ENCODE measurements around the gene CNRIP1.
A peak's percentile ranks its signal among the peaks of the same experiment; 100 is the strongest.

CNRIP1 gene

DNA sequence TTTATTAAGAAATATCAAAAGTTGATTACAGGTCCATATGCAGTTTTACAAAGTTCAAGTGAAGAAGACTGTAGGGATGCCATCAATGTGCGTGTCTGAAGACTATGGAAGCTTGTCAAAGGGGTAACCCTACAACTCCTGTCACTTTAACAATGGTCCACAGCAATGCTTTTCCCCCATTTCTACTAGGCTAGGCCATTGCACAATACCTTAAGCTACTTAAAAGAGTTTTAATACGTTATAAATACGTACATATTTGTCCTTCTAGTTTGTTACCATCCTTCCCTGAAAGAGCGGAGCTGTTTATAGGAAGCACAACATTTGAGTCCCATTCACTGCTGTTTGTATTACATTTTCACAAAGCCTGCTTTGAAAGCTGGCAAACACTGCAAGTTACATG is 26.7 kb downstream of the CNRIP1 start:
- FAIRE-seq: no peak
- DNase-seq (ENCODE audit: low spot score): no peak

DNA sequence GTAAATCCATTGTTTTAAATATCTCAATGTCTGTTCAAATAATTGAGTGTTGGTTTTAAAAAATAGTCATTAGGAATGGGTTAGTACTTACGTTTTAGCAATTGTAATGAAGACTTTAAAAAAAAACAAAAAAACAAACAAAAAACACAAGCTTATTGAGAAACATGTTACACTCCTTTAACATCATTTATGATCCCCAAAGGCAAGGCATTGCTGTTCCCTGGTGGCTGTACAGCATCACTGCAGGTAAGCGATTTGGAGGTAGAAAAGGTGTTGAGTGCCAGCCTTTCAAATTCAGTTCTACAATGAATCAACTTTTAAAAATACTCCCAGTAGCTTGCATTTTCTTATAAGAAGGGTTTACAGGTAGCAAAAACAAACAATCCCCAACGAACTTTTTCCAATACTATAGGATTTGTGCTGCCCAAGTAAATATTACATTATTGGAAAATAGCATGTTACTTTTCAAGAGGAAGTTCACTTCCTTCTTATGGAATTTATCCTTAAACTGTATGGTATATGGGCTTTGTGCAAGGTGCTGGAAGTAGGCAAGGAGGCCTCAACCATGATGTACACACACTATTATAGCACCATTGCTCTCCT is 27.5 kb downstream of the CNRIP1 start:
- FAIRE-seq (peak; percentile 38), DNase-seq (ENCODE audit: low spot score) (no peak)

DNA sequence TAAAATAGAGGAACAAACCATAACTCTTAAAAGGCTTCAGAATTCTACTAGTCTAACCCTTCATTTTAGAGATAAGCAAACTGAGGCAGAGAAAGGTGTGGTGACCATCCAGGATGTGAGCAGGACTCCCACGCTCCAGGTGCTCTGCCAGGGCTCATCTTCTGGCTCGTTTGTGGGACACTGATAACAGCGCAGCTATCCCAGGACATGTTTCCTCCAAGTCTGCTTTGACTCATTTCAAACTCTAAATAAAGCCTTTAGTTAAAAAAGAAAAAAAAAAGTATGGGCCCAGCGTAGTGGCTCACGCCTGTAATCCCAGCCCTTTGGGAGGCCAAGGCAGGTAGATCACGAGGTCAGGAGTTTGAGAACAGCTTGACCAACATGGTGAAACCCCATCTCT is 28.4 kb downstream of the CNRIP1 start:
- DNase-seq (ENCODE audit: low spot score) (no peak), FAIRE-seq (no peak)

DNA sequence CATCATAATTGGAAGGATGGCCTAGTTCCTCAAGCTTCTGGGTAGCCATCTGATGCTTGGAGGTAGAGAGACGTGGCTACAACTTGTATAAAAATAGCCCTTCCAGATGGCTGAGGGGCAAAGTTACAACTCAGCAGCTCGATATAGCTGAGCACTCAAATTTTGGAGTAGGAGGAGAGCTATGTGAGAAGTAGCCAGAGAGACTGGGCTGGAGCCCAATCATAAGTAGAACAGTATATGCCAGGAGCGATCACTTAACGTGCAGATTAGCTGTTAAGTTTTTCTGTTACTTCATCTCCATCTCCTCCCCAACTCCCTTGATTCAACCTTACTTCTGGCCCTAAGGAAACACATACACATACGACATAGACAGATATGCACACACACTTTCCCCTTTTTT is 28.8 kb downstream of the CNRIP1 start:
- FAIRE-seq (no peak), DNase-seq (ENCODE audit: low spot score) (no peak)

DNA sequence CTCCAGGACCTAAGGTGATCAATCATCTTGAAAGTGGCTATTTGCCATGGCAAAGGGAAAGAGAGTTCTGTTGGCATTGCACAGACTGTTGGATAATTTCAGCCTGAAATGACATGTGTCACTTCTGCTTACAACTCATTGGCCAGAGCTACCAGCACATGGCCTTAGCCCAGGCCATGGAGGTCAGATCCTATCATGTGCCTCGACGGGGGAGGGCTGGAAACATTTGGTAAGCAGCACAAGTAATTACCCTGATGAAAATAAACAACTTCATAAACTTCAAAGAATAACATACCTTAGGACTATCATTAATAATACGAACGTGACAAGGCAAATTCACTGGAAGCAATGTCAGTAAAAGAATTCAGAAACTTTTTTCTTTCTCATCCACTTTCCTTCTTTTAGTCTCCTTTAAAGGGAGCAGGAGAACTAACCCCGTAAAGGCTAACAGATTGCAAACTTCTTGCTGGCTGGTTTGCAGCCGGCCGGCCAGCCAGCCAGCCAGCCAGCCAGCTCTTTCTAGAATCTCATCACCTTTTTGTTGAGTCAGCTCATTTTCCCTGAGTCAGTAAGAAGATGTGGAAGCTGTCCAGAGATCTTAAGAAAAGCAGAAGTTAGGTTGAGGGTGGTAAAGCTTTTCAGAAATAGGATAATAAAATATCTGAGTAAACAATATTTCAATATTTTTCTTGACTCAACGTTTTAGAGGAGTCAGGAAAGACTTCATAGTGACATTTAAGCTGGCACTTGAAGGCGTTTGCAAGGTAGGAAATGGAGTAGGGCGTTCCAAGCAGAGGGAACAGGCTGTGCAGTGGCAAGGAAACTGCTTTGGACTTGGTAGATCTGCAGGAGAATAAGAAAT is 31.9 kb downstream of the CNRIP1 start:
- DNase-seq (ENCODE audit: low spot score) (no peak), FAIRE-seq (no peak)

DNA sequence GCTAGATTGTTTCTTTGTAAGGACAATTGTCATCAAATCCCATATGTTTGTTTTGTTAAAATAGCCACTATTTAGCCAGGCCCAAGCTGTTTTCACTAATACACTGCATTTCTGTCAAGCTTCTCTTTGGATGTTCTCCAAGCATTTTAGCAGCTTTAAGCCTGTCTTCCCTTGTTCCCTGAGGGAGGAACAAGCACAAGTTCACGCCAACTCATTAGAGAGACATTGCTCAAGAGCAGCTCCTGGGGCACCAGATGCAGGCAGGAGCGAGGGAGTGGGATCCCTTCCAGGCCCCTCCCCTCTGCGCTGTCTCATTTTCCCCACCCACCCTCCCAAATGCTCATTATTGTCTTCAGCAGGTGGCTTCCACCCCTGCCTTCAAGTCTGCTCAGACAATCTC is 34.9 kb downstream of the CNRIP1 start:
- no peak for DNase-seq (ENCODE audit: low spot score)
- no peak for FAIRE-seq

DNA sequence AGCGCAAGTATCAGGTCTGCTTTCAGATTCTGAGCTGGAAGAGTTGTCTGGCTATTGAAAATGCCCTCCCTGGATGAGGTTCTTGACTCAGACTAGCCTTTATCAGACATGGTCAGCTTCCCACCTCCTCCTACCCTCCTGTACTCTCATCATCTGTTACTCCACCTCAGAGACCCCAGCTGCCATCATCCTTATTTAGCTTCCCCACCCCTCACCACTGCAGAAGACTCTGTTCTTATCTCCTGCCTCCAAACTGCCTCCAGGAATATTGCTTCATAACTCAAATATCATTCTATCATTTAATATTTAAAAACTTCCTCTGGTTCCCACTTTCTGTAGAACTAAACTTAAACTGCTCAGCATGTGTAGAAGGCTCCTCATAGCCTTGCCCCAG is 36.3 kb downstream of the CNRIP1 start:
- FAIRE-seq: no peak
- DNase-seq (ENCODE audit: low spot score): no peak

DNA sequence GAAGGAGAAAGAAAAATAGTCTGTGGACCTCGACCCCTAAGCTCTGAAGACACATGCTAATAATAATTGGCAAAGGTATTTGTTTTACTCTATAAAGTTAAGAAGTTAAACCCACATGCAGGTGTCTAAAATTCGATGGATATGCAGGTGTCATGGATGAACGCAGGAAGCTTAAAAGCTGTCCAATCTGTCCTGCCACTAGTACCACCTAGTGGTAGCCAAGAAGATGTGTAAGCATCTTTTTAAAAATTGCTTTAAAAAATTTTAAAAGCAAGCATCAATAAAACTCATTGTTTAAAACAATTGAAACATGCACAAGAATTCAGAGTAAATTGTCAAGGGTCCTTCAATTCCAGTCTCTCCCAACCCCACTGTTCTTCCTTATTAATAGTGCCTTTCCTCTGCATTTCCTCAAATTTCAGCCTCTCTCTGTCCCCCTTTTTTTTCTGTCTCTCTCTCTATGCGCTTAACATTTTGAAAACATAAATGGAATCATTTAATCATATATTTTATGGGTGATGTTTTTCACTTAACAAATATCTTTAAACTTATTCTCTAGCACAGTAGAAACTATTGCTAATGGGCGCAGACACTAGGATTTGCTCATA is 36.8 kb downstream of the CNRIP1 start:
- peak; percentile 80 for FAIRE-seq
- peak; percentile 30 for DNase-seq (ENCODE audit: low spot score)

DNA sequence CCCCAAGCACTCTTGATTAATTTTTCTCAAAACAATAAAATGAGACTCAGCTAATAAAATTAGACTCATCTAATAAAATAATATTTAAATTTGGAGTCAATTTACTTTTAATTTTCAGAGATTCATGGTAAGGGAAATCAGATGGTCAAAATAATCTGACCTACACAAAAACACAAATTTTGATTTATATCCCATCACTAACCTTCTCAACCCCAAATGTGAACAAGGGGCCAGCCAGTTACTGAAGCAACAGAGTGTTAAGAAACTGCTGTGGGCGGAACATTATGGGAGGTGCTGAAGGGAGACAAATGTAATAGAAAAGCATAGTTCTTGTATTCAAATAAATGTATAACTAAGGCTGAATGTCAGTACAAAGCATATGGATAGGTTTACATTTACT is 39.0 kb downstream of the CNRIP1 start:
- DNase-seq (ENCODE audit: low spot score): no peak
- FAIRE-seq: no peak

DNA sequence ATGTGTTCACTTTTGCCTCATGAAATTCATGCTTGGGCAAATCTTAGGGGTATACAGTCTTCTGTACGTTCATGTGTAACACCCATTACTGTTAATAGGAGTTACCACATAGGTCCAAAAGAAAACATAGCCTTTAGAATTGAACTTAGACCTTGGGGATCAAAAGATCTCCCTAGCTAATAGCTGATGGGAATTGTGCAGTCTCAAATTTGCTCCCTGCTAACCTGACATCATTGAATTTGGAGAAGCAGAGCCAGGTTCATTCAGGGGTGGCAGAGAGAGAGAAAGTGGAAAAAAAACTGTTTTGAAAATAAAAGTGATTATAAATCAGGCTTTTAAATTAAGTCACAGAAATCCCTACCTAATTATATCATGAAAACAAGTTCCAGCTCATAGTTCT is 39.4 kb downstream of the CNRIP1 start:
- no peak for DNase-seq (ENCODE audit: low spot score)
- FAIRE-seq: no peak

DNA sequence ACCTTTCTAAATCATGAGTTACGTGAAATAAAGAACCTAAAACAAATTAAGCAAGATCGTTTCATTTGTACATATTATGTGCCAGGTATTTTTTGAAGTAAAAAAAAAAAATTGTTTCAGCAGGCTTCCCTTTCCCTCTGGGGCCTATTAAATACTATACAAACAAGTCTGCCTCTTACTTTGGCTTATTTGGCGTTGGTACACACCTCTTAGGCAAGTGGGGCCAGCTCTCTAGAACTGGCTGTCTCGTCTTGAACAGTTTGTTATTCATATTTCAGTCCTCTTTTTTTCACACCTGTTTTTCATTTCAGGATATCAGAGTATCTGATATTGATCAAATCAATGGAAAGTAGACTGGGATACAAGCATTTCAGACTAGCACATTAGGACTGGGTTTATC is 40.1 kb downstream of the CNRIP1 start:
- no peak for FAIRE-seq
- no peak for DNase-seq (ENCODE audit: low spot score)

DNA sequence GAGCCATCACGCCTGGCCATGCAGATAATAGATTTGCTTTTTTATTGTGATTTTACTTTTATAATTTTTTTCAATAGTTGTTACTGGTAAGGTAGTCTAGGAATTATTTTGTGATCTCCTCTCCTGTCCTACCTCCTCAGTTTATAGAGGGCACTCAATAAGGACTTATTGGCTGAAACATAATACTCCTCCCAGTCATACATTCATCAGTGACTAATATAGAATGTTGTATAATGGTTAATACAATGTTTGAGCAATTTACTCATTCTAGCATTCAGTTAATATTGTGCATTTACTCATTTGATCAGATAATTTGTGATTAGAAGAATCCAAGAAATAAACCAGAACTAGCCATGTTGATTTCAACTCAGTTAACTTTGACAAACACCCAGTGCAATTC is 41.6 kb downstream of the CNRIP1 start:
- DNase-seq (ENCODE audit: low spot score): no peak
- FAIRE-seq: no peak

DNA sequence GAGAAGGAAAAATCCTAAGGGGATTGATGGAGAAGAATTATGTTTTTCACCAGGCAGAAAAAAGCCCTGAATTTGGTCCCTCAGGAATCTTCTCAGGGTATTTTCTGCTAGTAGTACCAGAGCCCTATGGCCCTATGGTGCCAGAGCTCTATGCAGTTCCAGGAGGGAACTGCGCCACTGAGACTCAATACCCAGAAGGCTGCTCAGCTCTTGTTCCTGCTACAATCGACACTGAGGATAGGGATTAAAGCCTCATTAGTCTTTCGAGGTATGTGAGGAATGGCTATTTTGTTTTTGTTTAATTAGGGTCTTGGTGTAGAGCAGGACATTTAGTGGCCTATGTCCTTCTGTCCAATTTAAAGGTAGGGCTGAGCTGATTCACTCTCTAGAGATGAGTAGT is 45.7 kb downstream of the CNRIP1 start:
- FAIRE-seq (no peak), DNase-seq (ENCODE audit: low spot score) (no peak)

DNA sequence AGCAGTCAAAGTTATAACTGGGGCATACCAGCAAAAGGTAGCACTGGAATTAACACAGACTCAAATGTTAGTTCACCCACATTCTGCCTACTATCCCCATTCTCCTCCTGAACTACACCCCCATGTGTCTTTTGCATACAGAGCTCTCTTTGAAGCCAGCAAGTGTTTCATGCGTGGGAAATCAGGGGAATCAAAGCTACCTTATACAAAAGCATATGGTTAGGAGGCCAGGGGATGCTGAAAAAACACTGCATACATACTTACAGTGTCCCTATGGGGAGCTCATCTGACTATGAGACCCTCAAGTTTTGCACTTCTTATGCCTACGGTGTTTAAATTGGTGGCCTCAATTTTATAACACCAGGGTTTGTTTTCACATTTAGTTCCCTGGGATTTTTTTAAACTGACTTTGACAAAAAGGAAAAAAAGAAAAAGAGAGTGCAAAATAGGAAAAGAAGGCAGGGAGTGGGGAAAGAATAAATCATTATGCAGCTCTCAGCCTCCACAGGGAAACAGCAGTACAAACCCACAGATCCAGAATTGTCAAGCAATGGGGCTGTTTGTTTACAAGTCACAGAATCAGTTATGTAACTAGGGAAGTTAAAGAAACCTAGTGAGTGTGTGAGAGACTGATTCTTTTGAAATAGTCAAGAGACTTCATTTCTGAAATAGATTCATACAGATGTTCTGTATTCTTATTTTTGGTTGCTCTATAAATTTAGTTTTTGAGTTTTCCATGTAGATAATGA is 47.3 kb downstream of the CNRIP1 start:
- FAIRE-seq (no peak), DNase-seq (ENCODE audit: low spot score) (no peak)

DNA sequence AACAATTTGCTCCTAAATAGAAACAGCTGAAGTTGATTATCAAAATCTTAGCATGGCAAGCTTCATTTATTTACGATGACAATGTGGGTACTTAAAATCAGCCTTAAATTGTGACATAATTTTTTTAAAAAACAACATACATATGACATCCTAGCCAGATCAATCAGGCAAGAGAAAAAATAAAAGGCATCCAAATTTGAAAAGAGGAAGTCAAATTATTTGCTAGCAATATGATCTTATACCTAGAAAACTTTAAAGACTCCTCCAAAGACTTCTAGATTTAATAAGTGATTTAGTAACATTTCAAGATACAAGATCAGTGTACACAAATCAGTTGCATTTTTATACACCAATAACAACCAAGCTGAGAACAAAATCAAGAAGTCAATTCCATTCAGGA is 53.1 kb downstream of the CNRIP1 start:
- no peak for DNase-seq (ENCODE audit: low spot score)

DNA sequence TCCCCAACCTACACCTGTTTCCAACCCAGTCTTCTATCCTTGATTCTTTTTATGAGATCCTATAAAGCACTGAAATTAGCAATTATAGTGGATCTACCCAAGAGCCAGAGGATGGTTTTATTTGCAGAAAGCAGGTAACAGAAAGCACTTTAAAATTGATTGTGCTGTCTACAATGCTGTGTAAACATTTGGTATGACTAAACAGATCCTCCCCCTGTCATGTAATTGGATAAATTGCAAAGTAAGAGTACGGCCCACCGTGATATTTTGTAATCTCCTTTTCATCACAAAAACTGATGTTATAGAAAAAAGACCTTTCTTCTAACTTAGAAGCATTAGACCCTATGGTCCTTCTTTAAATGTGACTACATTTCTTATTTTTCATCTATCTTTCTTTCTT is 56.1 kb downstream of the CNRIP1 start:
- no peak for DNase-seq (ENCODE audit: low spot score)
- no peak for FAIRE-seq

More for the DNA sequence above, 53.1 kb downstream of the CNRIP1 start:
- no peak for FAIRE-seq

DNA sequence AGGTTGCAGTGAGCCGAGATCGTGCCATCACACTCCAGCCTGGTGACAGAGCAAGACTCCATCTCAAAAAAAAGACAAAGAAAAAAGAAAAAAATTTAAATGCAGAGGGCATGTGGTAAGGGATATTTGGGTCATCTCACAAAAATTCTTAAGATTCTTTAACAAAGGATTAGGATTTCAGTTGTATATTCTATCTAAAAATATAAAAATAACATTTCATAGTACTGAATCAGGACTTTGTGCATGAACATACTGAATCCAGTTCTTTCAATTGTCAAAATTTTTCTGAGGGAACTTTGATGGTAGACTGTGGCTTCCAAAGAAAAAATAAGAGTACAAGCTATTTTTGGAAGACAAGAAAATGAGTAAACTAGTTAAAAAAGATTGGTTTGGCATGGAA is 60.9 kb downstream of the CNRIP1 start:
- DNase-seq (ENCODE audit: low spot score) (no peak), FAIRE-seq (no peak)

DNA sequence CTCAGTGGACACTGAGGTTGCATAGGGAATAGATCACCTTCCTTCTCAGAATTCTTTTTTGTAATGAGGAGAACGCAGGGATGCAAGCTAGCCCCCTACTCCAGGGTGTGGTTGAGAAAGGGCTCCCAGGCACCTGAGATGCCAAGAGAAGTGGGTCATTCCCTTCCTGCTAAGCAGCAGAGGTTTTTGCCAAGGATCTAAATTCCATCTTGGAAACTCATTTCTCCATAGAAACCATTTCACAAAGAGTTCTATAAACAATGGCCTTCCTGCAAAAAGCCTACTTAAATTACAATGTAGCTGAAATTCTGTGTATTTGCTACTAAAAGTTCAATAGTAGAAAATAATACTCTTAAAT is 63.7 kb downstream of the CNRIP1 start:
- no peak for FAIRE-seq

DNA sequence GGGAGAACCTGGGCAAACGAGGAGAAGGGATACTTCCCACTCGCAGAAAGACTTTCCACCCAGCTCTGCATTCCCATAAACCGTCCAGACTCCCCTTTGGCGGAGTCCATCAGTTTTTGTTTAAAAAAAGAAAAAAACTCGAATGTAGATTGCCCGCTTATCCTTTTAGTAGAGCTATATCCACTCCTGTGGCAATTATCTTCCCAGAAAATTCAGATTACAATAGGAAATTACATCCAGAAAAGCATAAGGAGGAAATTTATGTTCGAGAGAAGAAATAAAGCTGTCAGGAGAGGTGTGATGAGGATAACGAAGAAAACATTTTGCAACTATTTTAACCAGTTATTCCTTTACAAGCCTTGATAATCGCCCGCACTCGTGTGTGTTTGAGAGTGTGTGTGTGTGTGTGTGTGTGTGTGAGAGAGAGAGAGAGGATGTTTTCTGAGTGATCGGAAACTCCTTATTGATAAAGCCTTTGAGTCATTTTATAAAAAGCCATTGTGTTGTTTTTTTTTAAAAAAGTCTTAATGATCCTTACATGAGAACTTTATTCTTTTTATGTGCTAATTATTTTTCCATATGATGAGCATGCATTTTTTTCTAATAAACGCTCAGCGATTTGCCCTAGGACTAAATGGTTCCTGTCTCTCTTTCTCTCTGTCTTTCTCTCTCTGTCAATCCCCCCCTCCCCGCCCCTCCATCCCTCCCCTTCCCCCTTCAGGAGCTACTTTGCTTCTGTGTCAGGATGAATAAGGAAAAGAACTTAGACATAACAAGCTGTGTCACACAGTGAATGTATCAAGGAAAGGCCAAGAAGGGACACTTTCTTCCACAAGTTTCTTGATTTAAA is 66.3 kb downstream of the CNRIP1 start:
- DNase-seq (ENCODE audit: low spot score) (no peak), FAIRE-seq (no peak)

More for the DNA sequence above, 63.7 kb downstream of the CNRIP1 start:
- DNase-seq (ENCODE audit: low spot score): no peak

DNA sequence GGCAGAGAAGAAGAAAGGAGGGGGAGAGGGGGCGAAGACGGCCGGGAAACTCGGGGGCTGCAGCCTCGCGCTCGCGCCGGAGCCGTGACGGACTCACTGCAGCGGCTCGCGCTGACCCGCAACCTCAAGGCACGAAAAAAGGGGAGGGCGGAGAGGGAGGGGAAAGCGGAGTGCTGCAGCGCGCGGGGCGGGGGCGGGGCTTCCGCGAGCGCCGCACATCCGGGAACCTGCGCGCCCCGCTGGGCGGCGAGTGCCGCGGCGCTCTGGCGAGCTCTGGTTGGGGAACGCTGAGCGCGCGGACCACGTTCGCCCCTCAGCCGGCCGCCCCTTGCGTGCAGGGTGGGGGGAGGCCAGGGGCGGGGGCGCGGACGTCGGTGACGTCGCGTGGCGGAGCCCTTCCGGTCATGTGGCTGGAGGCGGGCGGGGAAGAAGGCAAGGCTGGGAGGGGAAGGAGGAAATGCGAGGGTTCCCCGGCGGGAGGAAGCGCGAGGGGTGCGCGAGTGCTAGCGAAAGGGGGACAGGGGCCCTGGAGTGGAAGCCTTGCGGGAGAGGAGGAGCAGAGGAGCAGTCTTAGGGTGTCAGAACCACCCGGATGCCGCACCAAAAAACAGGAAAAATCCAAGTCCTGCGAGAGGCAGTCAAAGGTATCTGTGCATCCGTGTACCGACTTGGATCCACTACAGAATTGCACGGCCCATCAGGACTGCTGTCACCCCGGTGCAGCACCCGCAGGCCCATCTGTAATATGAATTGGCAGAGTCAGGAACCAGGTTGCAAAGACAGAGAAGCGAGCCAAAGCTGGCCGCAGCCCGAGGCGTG is 67.1 kb downstream of the CNRIP1 start, which contains the start of gene PPP3R1:
PPP3R1 (minus strand) TSS at position 133 of the 819 bp plus-strand sequence. CDS start 405 bp downstream, outside the sequence.
- DNase-seq (ENCODE audit: low spot score) (peak; percentile 86), FAIRE-seq (no peak)
